Measurements from ENCODE around the gene LTBP2. TPM values are rescaled to one million over a fixed set of nuclear protein-coding genes. Genes with fewer than 3 reads are reported as not detected.

Gene LTBP2
- polyA plus RNA-seq, 1 donor from 2014 or later, result 0.33 TPM

DNA sequence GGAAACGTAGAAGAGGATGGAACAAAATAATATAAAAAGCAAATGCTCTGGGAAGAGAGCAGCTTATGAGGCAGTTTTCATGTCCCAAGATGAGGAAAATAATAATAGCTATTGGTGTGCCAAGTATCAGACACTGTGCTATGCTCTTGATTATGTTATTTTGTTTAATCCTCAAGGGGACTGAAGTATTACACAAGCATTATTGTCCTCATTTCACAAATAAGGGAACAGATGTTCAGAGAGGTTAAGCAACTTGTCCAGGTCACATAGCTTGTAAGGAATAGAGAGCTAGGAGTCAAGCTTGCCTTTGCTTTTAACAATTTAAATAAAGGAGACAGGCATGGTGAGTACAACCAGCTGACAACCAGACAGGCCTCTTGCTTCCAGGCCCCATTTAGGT is 26.9 kb upstream of the LTBP2 start:
- no peaks in the 10 kb centered on the region for H3K9me2 ChIP-seq (ENCODE audit: insufficient read depth, low read length)
- H3K9ac ChIP-seq (ENCODE audit: low read length), result no peak overlapping the region
- TF ChIP-seq EZH2 (IDR thresholded peaks at IDR 0.05; ENCODE audit: borderline replicate concordance, insufficient read depth, low read length, poor library complexity, severe bottlenecking) (no peak), SMC3 (conservative IDR thresholded peaks at IDR 0.05; ENCODE audit: poor library complexity) (no peak), TAF1 (IDR thresholded peaks at IDR 0.05; ENCODE audit: low read depth) (no peak), MXI1 (conservative IDR thresholded peaks at IDR 0.05; ENCODE audit: poor library complexity, severe bottlenecking) (no peak), EP300 (conservative IDR thresholded peaks at IDR 0.05; ENCODE audit: poor library complexity, severe bottlenecking) (no peak), POLR2AphosphoS5 (IDR thresholded peaks at IDR 0.05) (no peak), RAD21 (conservative IDR thresholded peaks at IDR 0.05) (no peak)
- TF ChIP-seq, protein P1, sequence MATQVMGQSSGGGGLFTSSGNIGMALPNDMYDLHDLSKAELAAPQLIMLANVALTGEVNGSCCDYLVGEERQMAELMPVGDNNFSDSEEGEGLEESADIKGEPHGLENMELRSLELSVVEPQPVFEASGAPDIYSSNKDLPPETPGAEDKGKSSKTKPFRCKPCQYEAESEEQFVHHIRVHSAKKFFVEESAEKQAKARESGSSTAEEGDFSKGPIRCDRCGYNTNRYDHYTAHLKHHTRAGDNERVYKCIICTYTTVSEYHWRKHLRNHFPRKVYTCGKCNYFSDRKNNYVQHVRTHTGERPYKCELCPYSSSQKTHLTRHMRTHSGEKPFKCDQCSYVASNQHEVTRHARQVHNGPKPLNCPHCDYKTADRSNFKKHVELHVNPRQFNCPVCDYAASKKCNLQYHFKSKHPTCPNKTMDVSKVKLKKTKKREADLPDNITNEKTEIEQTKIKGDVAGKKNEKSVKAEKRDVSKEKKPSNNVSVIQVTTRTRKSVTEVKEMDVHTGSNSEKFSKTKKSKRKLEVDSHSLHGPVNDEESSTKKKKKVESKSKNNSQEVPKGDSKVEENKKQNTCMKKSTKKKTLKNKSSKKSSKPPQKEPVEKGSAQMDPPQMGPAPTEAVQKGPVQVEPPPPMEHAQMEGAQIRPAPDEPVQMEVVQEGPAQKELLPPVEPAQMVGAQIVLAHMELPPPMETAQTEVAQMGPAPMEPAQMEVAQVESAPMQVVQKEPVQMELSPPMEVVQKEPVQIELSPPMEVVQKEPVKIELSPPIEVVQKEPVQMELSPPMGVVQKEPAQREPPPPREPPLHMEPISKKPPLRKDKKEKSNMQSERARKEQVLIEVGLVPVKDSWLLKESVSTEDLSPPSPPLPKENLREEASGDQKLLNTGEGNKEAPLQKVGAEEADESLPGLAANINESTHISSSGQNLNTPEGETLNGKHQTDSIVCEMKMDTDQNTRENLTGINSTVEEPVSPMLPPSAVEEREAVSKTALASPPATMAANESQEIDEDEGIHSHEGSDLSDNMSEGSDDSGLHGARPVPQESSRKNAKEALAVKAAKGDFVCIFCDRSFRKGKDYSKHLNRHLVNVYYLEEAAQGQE (IDR thresholded peaks at IDR 0.05; ENCODE audit: borderline replicate concordance), result no peak
- TF ChIP-seq, protein P2, sequence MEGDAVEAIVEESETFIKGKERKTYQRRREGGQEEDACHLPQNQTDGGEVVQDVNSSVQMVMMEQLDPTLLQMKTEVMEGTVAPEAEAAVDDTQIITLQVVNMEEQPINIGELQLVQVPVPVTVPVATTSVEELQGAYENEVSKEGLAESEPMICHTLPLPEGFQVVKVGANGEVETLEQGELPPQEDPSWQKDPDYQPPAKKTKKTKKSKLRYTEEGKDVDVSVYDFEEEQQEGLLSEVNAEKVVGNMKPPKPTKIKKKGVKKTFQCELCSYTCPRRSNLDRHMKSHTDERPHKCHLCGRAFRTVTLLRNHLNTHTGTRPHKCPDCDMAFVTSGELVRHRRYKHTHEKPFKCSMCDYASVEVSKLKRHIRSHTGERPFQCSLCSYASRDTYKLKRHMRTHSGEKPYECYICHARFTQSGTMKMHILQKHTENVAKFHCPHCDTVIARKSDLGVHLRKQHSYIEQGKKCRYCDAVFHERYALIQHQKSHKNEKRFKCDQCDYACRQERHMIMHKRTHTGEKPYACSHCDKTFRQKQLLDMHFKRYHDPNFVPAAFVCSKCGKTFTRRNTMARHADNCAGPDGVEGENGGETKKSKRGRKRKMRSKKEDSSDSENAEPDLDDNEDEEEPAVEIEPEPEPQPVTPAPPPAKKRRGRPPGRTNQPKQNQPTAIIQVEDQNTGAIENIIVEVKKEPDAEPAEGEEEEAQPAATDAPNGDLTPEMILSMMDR (IDR thresholded peaks at IDR 0.05; ENCODE audit: poor library complexity, severe bottlenecking), result no peak
- no peaks in the 10 kb centered on the region for H3K27me3 ChIP-seq (ENCODE audit: insufficient read depth, low read depth, low read length)
- no peak overlapping the region for H2AFZ ChIP-seq (ENCODE audit: low read depth, low read length)
- H3K36me3 ChIP-seq (ENCODE audit: insufficient read depth, low read length), result no peaks in the 10 kb centered on the region
- no peaks in the 10 kb centered on the region for H3K9me3 ChIP-seq (ENCODE audit: low read length)
- no peak overlapping the region for H3K4me2 ChIP-seq (ENCODE audit: low read length)
- no peaks in the 10 kb centered on the region for H3F3A ChIP-seq (ENCODE audit: insufficient read depth, low read length, poor library complexity, severe bottlenecking)
- H4K20me1 ChIP-seq (ENCODE audit: insufficient read depth), result no peaks in the 10 kb centered on the region
- H3K27ac ChIP-seq (ENCODE audit: low read length), result no peak overlapping the region
- H3K79me2 ChIP-seq (replicated peaks; ENCODE audit: insufficient read depth, low read length), result no peaks in the 10 kb centered on the region
- H3K4me3 ChIP-seq (ENCODE audit: low read length), result no peak overlapping the region

DNA sequence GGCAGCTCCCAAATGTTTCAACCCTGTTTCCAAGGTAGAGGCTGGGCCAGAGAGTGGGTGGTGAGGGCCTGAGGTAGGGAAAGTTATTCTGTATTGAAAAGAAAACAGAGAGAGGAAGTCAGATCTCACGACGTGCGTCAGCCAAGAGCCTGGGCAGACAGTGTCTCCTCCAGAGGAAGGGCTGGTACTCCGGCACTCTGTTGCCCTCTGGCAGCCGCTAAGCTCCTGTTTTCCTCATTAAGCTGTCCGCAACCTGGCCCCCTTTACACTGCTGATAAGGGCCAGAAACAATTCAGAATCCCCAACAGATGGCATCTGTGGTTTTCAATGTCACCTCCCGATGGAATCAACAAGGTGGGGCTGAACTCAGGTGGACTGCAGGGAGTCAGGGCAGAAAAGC is 26.0 kb upstream of the LTBP2 start:
- no peaks in the 10 kb centered on the region for H3K79me2 ChIP-seq (replicated peaks; ENCODE audit: insufficient read depth, low read length)
- no peak overlapping the region for H2AFZ ChIP-seq (ENCODE audit: low read depth, low read length)
- H3K27me3 ChIP-seq (ENCODE audit: insufficient read depth, low read depth, low read length), result no peaks in the 10 kb centered on the region
- TF ChIP-seq EP300 (conservative IDR thresholded peaks at IDR 0.05; ENCODE audit: poor library complexity, severe bottlenecking) (no peak), MXI1 (conservative IDR thresholded peaks at IDR 0.05; ENCODE audit: poor library complexity, severe bottlenecking) (no peak), TAF1 (IDR thresholded peaks at IDR 0.05; ENCODE audit: low read depth) (no peak), EZH2 (IDR thresholded peaks at IDR 0.05; ENCODE audit: borderline replicate concordance, insufficient read depth, low read length, poor library complexity, severe bottlenecking) (no peak), SMC3 (conservative IDR thresholded peaks at IDR 0.05; ENCODE audit: poor library complexity) (no peak), RAD21 (conservative IDR thresholded peaks at IDR 0.05) (no peak), POLR2AphosphoS5 (IDR thresholded peaks at IDR 0.05) (no peak)
- TF ChIP-seq, protein P2 (IDR thresholded peaks at IDR 0.05; ENCODE audit: poor library complexity, severe bottlenecking), result no peak
- TF ChIP-seq, protein P1 (IDR thresholded peaks at IDR 0.05; ENCODE audit: borderline replicate concordance), result no peak
- H3F3A ChIP-seq (ENCODE audit: insufficient read depth, low read length, poor library complexity, severe bottlenecking), result no peaks in the 10 kb centered on the region
- no peak overlapping the region for H3K27ac ChIP-seq (ENCODE audit: low read length)
- H3K4me2 ChIP-seq (ENCODE audit: low read length), result no peak overlapping the region
- H3K9me2 ChIP-seq (ENCODE audit: insufficient read depth, low read length), result no peaks in the 10 kb centered on the region
- H4K20me1 ChIP-seq (ENCODE audit: insufficient read depth), result no peaks in the 10 kb centered on the region
- no peak overlapping the region for H3K9ac ChIP-seq (ENCODE audit: low read length)
- H3K9me3 ChIP-seq (ENCODE audit: low read length), result no peaks in the 10 kb centered on the region
- no peaks in the 10 kb centered on the region for H3K36me3 ChIP-seq (ENCODE audit: insufficient read depth, low read length)
- no peak overlapping the region for H3K4me3 ChIP-seq (ENCODE audit: low read length)

Data from neural cell (in vitro differentiated cells).